Measurements from ENCODE around the gene DPM2. TPM values are rescaled to one million over a fixed set of nuclear protein-coding genes. Genes with fewer than 3 reads are reported as not detected.
A peak's percentile ranks its signal among the peaks of the same experiment; 100 is the strongest.

DPM2 gene
- total RNA-seq, 2 donors from 2014 or later: 45.7 TPM

DNA sequence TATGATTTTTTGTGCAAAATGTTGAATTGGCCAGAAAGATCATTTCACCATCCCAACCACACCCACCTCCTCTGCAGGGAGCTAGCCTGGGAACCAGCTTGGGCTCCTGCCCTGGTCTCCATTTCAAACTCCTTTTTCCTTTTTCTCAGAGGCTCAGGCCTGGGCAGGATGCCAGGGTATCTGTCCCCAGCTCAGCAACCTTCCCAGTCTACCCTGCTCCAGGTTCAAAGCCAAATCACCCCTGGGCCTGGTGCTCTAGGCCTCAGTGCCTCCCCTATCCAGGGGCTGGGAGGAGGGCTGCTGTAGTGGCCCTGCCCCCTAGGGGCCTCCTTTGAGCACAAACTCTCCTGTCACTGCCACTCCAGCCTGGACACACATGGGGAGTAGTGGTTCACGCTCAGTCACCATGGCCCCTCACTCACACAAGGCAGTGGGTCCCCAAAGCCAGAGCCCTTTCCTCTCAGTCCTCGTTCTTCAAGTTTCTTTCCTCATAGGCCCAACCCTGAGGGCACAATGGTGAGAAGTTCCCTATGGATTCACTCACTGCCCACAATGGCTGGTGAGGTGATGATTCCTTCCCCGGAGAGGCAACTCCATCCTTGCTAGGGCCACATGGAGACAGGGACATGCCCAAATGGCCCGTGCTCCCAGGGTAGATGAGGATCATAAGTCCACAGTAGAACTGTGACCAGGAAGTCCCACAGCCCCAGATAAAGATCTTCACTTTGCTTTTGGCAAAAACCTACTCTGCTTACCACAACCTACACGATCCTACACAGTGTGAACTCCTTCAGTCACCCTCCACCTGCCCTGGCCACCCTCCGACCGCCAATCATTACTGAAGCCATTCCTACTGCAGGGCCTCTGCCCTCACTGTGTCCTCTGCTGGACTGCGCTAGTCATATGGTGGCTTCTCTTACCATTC lies 19.2 kb downstream of the DPM2 start:
- Histone ChIP-seq H3K4me1 (ENCODE audit: control insufficient read depth, insufficient read depth, low read length) (no peaks in the 10 kb centered on the region), H3K36me3 (ENCODE audit: control insufficient read depth, insufficient read depth, low read length) (no peaks in the 10 kb centered on the region), H3K27me3 (ENCODE audit: control insufficient read depth, insufficient read depth, low read length, poor library complexity, severe bottlenecking) (peaks cover 18% of the 10 kb centered on the region), H3K9ac (ENCODE audit: extremely low read depth, low read length, poor library complexity, severe bottlenecking) (no peak overlapping the region), H3K27ac (ENCODE audit: low read depth, low read length) (no peak overlapping the region), H3K9me3 (ENCODE audit: control insufficient read depth, low read length) (no peaks in the 10 kb centered on the region), H3K4me3 (ENCODE audit: low read length) (no peak overlapping the region)
- WGBS, 2 experiments (ENCODE audit: insufficient coverage in 1 of 2, insufficient read length in 1 of 2): 88 to 96% methylated on average over 7 to 8 of the region's 8 CpGs
- H3K9me3 Mint-ChIP-seq: no peaks in the 10 kb centered on the region
- H3K27me3 Mint-ChIP-seq (ENCODE audit: insufficient read depth): peaks cover 30% of the 10 kb centered on the region
- H3K27ac Mint-ChIP-seq: no peak overlapping the region
- no peaks in the 10 kb centered on the region for H3K36me3 Mint-ChIP-seq (ENCODE audit: low read depth)
- no peaks in the 10 kb centered on the region for H3K4me1 Mint-ChIP-seq
- peak; percentile 79 for DNase-seq
- TF ChIP-seq, protein P1, sequence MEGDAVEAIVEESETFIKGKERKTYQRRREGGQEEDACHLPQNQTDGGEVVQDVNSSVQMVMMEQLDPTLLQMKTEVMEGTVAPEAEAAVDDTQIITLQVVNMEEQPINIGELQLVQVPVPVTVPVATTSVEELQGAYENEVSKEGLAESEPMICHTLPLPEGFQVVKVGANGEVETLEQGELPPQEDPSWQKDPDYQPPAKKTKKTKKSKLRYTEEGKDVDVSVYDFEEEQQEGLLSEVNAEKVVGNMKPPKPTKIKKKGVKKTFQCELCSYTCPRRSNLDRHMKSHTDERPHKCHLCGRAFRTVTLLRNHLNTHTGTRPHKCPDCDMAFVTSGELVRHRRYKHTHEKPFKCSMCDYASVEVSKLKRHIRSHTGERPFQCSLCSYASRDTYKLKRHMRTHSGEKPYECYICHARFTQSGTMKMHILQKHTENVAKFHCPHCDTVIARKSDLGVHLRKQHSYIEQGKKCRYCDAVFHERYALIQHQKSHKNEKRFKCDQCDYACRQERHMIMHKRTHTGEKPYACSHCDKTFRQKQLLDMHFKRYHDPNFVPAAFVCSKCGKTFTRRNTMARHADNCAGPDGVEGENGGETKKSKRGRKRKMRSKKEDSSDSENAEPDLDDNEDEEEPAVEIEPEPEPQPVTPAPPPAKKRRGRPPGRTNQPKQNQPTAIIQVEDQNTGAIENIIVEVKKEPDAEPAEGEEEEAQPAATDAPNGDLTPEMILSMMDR (conservative IDR thresholded peaks at IDR 0.05): peak; percentile 62
- H3K4me3 Mint-ChIP-seq: no peak overlapping the region

DNA sequence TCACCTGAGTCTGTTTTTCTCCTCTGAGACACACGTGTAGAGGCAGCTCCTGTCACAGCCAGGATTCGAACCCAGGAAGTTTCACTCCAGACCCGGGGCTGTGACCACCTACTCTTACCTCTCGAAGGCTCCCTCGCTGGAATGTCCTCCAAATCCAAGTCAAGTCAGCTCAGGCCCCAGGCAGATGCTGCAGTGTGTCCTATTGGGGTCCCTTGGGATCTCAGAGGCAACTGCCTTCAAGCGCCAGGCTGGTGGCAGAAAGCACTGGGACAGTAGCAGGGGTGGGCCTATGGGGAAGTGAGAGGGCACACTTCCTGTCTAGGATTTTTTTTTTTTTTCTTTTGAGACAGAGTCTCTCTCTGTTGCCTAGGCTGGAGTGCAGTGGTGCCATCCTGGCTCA lies 20.1 kb downstream of the DPM2 start:
- no peak overlapping the region for H3K27ac Mint-ChIP-seq
- no peaks in the 10 kb centered on the region for H3K9me3 ChIP-seq (ENCODE audit: control insufficient read depth, low read length)
- no peak overlapping the region for H3K4me3 ChIP-seq (ENCODE audit: low read length)
- H3K4me1 ChIP-seq (ENCODE audit: control insufficient read depth, insufficient read depth, low read length): no peaks in the 10 kb centered on the region
- no peaks in the 10 kb centered on the region for H3K9me3 Mint-ChIP-seq
- H3K27me3 Mint-ChIP-seq (ENCODE audit: insufficient read depth): peaks cover 25% of the 10 kb centered on the region
- H3K4me3 Mint-ChIP-seq: no peak overlapping the region
- TF ChIP-seq, protein P1 (conservative IDR thresholded peaks at IDR 0.05): no peak
- peaks cover 18% of the 10 kb centered on the region for H3K27me3 ChIP-seq (ENCODE audit: control insufficient read depth, insufficient read depth, low read length, poor library complexity, severe bottlenecking)
- no peaks in the 10 kb centered on the region for H3K36me3 Mint-ChIP-seq (ENCODE audit: low read depth)
- 82 to 90% methylated on average over 5 to 6 of the region's 6 CpGs for WGBS, 2 experiments (ENCODE audit: insufficient coverage in 1 of 2, insufficient read length in 1 of 2)
- H3K4me1 Mint-ChIP-seq: no peaks in the 10 kb centered on the region
- DNase-seq: no peak
- H3K9ac ChIP-seq (ENCODE audit: extremely low read depth, low read length, poor library complexity, severe bottlenecking): no peak overlapping the region
- H3K27ac ChIP-seq (ENCODE audit: low read depth, low read length): no peak overlapping the region
- H3K36me3 ChIP-seq (ENCODE audit: control insufficient read depth, insufficient read depth, low read length): no peaks in the 10 kb centered on the region

GRCh38 chr9:127916720-127917581 lies 20.7 kb downstream of the DPM2 start, which contains the start of gene ST6GALNAC4:
ST6GALNAC4 (minus strand) TSS chr9:127917041; CDS start chr9:127916419, 622 bp downstream.
- Histone ChIP-seq H3K4me1 (ENCODE audit: control insufficient read depth, insufficient read depth, low read length) (no peaks in the 10 kb centered on the region), H3K9ac (ENCODE audit: extremely low read depth, low read length, poor library complexity, severe bottlenecking) (no peak within 1 kb of the TSS), H3K27ac (ENCODE audit: low read depth, low read length) (no peak within 1 kb of the TSS), H3K27me3 (ENCODE audit: control insufficient read depth, insufficient read depth, low read length, poor library complexity, severe bottlenecking) (peaks cover 13% of the 10 kb centered on the region), H3K36me3 (ENCODE audit: control insufficient read depth, insufficient read depth, low read length) (no peaks in the 10 kb centered on the region), H3K4me3 (ENCODE audit: low read length) (peak within 1 kb of the TSS; percentile 76), H3K9me3 (ENCODE audit: control insufficient read depth, low read length) (no peaks in the 10 kb centered on the region)
- TF ChIP-seq, protein P1 (conservative IDR thresholded peaks at IDR 0.05): no peak
- H3K27ac Mint-ChIP-seq: no peak within 1 kb of the TSS
- H3K27me3 Mint-ChIP-seq (ENCODE audit: insufficient read depth): peaks cover 21% of the 10 kb centered on the region
- WGBS, 2 experiments (ENCODE audit: insufficient coverage in 1 of 2, insufficient read length in 1 of 2): 5 to 7% methylated on average over 30 to 71 of the region's 71 CpGs
- H3K36me3 Mint-ChIP-seq (ENCODE audit: low read depth): no peaks in the 10 kb centered on the region
- peak within 1 kb of the TSS; percentile 59 for H3K4me3 Mint-ChIP-seq
- DNase-seq: peak; percentile 99
- no peaks in the 10 kb centered on the region for H3K4me1 Mint-ChIP-seq
- H3K9me3 Mint-ChIP-seq: no peaks in the 10 kb centered on the region

All from endodermal cell (in vitro differentiated cells).